Limb (tissue), 2 donors: ENCODE measurements around the gene NSUN4.
"Not testable (repeated sequence)": the region's sequence is repeated elsewhere in the genome, so short reads cannot be mapped to it uniquely, and the experiment has no call there.

Experiments
- DNase-seq, 2 donors: peaks; one replicate each; pipeline ENCODE4 v3.0.0-alpha.2; 2016; ENCODE audit errors: extremely low spot score in 2 of 2

The NSUN4 gene

GRCh38 chr1:46340404-46341221, at the start of gene NSUN4:
Gene NSUN4, plus strand, starts transcription at chr1:46340807. Its CDS starts 20 bp downstream, at chr1:46340827.
- DNase-seq = peak; percentile 94

GRCh38 chr1:46295306-46295705, 45.3 kb upstream of the NSUN4 start:
- DNase-seq = no peak

GRCh38 chr1:46298387-46298786, 42.2 kb upstream of the NSUN4 start:
- no peak for DNase-seq

GRCh38 chr1:46300673-46301405, 39.8 kb upstream of the NSUN4 start:
- DNase-seq = no peak

- DNase-seq = no peak
Observed at GRCh38 chr1:46301406-46301807, 39.2 kb upstream of the NSUN4 start.

GRCh38 chr1:46301808-46302640, 38.6 kb upstream of the NSUN4 start:
- DNase-seq = peak; percentile 30 to 79

GRCh38 chr1:46302641-46303037, 38.0 kb upstream of the NSUN4 start:
- DNase-seq = no peak

- DNase-seq = peak; percentile 95 to 96
Observed at GRCh38 chr1:46303038-46303871, 37.4 kb upstream of the NSUN4 start, which contains the start of the genes LRRC41 and UQCRH. Gene LRRC41, minus strand, starts transcription at chr1:46303616. Its CDS starts 294 bp downstream, at chr1:46303322. Gene UQCRH, plus strand, starts transcription at chr1:46303698. Its CDS starts 69 bp downstream, at chr1:46303767.

- DNase-seq = no peak
Observed at GRCh38 chr1:46303872-46304326, 36.7 kb upstream of the NSUN4 start.

- no peak for DNase-seq
Observed at GRCh38 chr1:46306159-46306530, 34.5 kb upstream of the NSUN4 start.

- no peak for DNase-seq
Observed at GRCh38 chr1:46309401-46310159, 31.0 kb upstream of the NSUN4 start.

- DNase-seq = no peak
Observed at GRCh38 chr1:46310321-46310720, 30.3 kb upstream of the NSUN4 start.

- no peak for DNase-seq
Observed at GRCh38 chr1:46315669-46316403, 24.8 kb upstream of the NSUN4 start.

- DNase-seq = no peak
Observed at GRCh38 chr1:46317323-46317722, 23.3 kb upstream of the NSUN4 start.

- DNase-seq = not testable (repeated sequence)
Observed at GRCh38 chr1:46319301-46319700, 21.3 kb upstream of the NSUN4 start.

GRCh38 chr1:46319960-46320914, 20.4 kb upstream of the NSUN4 start:
- DNase-seq = not testable (repeated sequence)

GRCh38 chr1:46322191-46322590, 18.4 kb upstream of the NSUN4 start:
- not testable (repeated sequence) for DNase-seq
